Cortex of kidney (tissue), 1 donor: ENCODE data around the gene EXD3.
"Not testable (repeated sequence)": the region's sequence is repeated elsewhere in the genome, so short reads cannot be mapped to it uniquely, and the experiment has no call there.

Experiments
- DNase-seq: peaks from one replicate; lab custom pipeline; 2025; lab: John Stamatoyannopoulos, UW

Gene EXD3

DNA sequence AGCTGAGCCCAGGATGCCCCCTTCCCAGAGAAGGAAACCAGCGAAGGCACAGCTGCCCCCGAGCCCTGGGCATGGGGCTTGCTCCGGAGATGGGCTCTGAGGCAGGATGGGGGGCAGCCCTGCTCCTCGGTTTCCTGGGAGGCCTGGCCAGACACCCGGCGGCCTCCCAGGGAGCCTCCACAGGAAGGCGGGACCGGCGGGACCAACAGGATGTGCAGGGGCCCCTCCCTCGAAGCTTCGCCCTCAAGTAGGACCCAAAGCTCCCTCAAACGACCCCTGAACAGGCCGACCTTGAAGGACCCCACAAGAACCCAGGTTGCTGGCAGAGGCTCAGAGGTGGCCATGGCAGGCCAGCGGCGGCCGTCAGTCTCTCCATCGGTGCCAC, 11.7 kb downstream of the EXD3 start:
- DNase-seq: no peak

- DNase-seq: no peak
These were observed 12.1 kb downstream of the EXD3 start for GRCh38 chr9:137410891-137411249.

DNA sequence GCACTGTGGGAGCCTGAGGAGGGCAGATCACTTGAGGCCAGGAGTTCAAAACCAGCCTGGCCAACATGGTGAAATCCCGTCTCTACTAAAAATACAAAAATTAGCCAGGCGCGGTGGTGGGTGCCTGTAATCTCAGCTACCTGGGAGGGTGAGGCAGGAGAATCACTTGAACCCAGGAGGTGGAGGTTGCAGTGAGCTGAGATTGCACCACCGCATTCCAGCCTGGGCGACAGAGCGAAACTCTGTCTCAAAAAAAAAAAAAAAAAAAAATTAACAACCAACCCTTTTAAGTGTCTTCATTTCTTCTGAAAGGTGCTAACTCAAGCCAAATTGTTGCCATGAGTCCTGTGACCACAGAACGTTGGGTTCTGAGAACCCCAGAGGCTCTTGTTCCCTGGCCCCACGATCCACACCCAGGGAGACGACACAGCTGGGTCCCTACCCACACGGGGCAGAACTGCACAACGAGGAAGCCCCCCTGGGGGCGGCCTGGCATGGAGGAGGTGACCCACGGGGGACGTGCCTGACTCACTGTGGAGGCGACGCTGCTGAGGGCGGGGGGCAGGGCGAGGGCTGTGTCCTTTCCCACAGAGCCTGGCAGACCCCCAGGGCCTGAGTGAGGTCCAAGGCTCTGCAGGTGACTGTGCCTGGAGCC, 12.6 kb downstream of the EXD3 start:
- DNase-seq: not testable (repeated sequence)

DNA sequence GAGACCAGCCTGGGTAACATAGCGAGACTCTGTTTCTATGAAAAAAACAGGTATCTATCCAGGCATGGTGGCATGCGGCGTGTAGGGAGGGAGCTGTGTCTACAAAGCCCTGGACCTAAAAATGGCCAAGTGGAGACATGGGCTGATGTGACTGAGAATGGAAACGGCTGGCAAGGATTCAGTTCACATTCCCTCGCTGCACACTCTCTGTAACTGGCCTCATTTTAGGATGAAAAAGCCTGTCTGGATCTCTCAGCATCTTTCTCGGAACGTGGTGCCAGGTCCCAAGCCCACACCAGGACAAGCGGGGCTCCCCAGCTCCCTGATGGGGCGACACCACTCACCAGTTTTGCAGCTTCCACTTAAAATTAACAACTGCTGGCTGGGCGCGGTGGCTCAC, 13.4 kb downstream of the EXD3 start:
- no peak for DNase-seq

- no peak for DNase-seq
These were observed 14.1 kb downstream of the EXD3 start for GRCh38 chr9:137408651-137409405.

DNA sequence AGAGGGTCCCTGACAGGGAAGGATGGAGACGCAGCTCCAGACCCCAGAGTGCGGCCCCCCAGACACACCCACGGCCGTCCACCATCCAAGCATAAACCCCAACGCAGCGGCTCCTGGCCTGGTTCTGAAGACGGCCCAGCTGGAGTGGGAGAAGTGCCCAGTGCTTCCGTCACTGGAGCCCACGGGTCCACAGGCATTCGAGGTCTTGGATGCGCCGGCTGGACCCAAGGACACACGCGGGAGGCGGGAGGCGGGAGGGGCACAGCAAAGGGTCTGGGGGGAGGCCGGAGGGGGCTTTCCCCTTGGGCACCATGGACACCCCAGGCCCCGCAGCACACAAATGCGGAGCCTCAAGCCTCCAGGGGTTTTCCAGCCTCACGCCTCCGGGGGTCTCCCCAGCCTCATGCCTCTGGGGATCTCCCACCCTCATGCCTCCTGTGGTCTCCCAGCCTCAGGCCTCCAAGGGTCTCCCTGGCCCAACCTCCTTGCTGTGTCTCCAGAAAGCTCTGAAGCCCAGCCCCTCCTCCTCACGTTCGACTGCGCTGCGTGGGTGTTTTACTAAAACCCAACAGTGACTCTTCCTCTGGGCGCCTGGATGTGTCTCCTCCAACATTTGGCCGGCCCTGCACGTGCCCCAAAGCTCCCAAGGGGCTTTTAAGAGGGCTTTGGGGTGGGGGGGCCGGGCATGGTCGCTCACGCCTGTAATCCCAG, 15.2 kb downstream of the EXD3 start:
- no peak for DNase-seq

GRCh38 chr9:137406876-137407589, 15.9 kb downstream of the EXD3 start:
- DNase-seq: no peak

DNA sequence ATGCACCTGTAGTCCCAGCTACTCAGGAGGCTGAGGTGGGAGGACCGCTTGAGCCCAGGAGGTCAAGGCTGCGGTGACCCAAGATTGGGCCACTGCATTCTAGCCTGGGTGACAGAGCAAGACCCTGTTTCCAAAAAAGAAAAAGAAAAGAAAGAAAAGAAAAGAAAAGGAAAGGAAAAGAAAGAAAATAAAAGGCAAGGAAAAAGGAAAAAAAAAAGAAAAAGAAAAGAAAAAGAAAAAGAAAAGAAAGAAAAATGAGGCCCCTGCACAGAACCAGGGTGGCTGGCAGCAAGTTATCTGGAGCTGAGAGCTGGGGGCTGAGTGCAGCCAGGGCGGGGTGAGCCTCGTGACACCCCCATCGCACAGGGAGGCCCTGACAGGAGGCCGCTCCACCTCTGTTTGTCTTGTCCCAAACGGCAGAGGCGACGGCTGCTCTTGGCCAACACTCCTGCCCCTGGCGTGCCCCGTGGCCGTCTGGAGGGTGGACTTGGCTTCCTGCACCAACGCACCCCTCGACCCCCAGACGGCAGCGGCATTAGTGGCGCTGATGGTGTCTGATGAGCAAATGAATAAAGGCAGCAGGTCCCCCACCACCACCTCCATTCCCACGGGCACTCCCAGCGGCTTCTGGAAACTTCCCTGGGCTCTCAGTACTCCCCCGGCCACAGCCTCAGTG, 16.7 kb downstream of the EXD3 start:
- no peak for DNase-seq

GRCh38 chr9:137405677-137406081, 17.3 kb downstream of the EXD3 start:
- DNase-seq: no peak

- no peak for DNase-seq
These were observed 17.9 kb downstream of the EXD3 start for GRCh38 chr9:137404961-137405567.

DNA sequence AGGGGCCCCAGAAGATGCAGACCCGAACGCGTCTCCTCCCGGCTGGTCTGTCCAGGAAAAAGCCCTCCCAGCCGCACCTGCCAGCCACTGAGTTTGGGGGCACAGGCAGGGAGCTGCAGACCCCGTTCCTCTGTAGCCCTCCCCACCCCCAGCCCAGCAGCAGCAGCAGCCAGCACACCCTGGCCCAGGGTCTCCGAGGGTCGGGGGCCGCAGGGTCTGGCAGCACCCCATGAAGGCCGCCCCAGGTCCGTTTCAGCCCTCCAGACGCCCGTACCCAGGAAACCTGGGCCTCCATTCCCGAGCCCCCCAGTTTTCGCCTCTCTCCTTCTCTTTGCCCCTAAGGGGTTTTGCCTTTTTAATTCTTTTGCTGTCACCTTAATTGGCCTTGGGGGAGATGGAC, 19.7 kb downstream of the EXD3 start:
- no peak for DNase-seq

GRCh38 chr9:137402746-137403145, 20.2 kb downstream of the EXD3 start:
- no peak for DNase-seq

GRCh38 chr9:137398561-137399468, 24.1 kb downstream of the EXD3 start:
- no peak for DNase-seq

- no peak for DNase-seq
These were observed 25.1 kb downstream of the EXD3 start for GRCh38 chr9:137397675-137398423.

- DNase-seq: no peak
These were observed 26.2 kb downstream of the EXD3 start for GRCh38 chr9:137396634-137397367.

DNA sequence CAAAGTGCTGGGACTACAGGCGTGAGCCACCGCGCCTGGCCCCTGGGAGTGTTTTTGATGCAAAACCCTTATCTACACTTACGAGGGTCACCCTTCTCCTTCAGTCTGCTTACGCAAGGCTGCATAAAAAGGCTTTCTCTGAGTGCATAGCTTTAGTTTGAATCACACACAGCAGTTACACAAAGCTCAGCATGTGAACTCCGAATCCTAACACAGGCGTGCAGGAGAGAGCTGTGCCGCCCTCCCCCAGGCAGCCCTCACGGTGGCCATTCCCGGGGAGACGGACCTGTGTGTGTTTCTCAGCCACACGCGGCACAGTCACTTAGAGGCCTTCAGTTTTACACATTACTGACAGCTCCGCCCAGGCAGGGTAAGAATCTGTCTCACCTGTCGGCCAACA, 26.7 kb downstream of the EXD3 start:
- no peak for DNase-seq

- DNase-seq: no peak
These were observed 27.3 kb downstream of the EXD3 start for GRCh38 chr9:137395666-137396010.

DNA sequence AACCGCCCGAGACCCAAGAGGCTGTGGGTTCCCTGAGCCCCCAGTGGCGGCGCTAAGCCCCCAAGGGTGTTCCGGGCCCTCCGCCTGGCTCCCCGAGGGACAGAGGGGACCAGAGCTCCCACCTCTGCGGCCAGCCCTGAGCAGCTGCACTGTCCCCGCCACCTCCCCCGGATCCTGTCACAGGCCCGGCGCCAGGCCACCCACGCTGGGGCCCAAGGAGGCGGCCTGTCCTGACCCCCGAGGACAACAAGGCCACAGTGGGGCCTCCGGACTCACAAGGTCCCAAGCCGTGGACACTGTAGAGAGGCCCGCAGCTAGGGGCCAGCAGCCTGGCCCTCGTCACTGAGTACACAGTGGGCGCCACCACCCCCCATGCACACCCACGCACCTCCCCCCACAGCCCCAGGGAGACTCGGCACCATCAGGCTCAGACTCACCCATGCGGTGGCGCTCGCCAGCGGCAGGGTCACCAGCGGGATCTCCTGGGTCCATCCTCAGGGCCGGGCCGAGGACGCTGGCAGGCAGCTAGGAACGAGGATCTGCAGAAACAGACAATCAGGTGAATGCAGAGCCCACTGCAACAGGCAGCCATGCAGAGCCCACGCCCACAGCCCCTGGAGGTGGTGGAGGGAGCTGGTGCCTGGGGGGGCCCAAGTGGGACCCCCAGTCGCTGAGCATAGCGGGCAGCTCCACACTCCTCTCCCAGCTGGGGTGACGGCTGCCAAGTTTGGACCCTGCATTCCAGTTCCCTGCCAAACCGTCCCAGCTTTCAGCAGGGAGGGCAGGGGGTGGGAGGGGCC, 27.9 kb downstream of the EXD3 start:
- DNase-seq: no peak
